Right ventricle myocardium superior (tissue), 1 donor: Measurements from ENCODE around the gene KHDRBS1. TPM values are rescaled to one million over a fixed set of nuclear protein-coding genes. Genes with fewer than 3 reads are reported as not detected.

ENCODE experiments used
- ATAC-seq: fragments of 200-7000 bp; cut with Tn5 transposase; one replicate; pipeline ENCODE4 v1.9.1; 2020; ENCODE audit warnings: mild to moderate bottlenecking; ENCODE audit not compliant: poor library complexity
- DNase-seq: peaks from one replicate; pipeline ENCODE4 v3.0.0-alpha.2; 2020
- intact Hi-C: fragments of 100-400 bp; cut with DNase I; formaldehyde crosslinking; loops from one replicate; pipeline ENCODE4 v1.11.2; 2022
- microRNA-seq: library from miRNA; unstranded; fragments of <30 nt; microRNA quantifications from one replicate; pipeline ENCODE4 v1.2.0, GENCODE V29; 2020
- total RNA-seq: library from RNA; stranded (reverse); fragmentation: NEBNext Ultra II Directional; extraction: Animal tissue kit (Norgen Biotek cat#: 25700); gene quantifications from one replicate; pipeline ENCODE4 v1.2.1, GENCODE V29; 2021
- donor health status: DM: no; HTN: yes; CAD: no; lungs with severe emphysema.

KHDRBS1 gene
- total RNA-seq, 1 donor from 2014 or later = 51.0 TPM

DNA sequence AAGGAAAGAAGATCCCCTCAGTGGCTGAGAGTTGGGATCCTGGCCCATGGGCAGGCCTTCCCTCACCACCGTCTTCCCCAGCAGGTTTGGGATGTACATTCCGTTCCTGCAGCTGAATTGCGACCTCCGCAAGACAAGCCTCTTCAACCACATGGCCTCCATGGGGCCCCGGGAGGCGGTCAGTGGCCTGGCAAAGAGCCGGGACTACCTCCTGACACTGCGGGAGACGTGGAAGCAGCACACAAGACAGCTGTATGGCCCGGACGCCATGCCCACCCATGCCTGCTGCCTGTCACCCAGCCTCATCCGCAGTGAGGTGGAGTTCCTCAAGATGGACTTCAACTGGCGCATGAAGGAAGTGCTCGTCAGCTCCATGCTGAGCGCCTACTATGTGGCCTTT is 77.9 kb downstream of the KHDRBS1 start:
- DNase-seq (no peak), ATAC-seq (no peak)
- intact Hi-C loops = no loop called here

Small RNA genes within 50 kb of the gene (microRNA-seq; reads per million reads assigned to microRNA genes)
- gene MIR5585 = not detected

Other genes with a start within 250 kb of the KHDRBS1 start
- gene ADGRB2, start 249.5 kb upstream of the KHDRBS1 start, total RNA-seq = 14.7 TPM
- gene SPOCD1, start 197.8 kb upstream of the KHDRBS1 start, total RNA-seq = not detected
- 271 TPM for gene PTP4A2, start 75.5 kb upstream of the KHDRBS1 start, total RNA-seq
- gene TMEM39B, start 59.1 kb downstream of the KHDRBS1 start, total RNA-seq = 6.1 TPM
- gene KPNA6, start 94.2 kb downstream of the KHDRBS1 start, total RNA-seq = 69.4 TPM
- 15.5 TPM for gene TXLNA, start 165.8 kb downstream of the KHDRBS1 start, total RNA-seq
- 25.0 TPM for gene CCDC28B, start 186.7 kb downstream of the KHDRBS1 start, total RNA-seq
- 0.97 TPM for gene IQCC, start 191.8 kb downstream of the KHDRBS1 start, total RNA-seq
- gene DCDC2B, start 195.2 kb downstream of the KHDRBS1 start, total RNA-seq = not detected
- gene TMEM234, start 208.5 kb downstream of the KHDRBS1 start, total RNA-seq = 7.5 TPM
- gene EIF3I, start 208.5 kb downstream of the KHDRBS1 start, total RNA-seq = 97.2 TPM
- gene FAM167B, start 233.4 kb downstream of the KHDRBS1 start, total RNA-seq = 8.1 TPM
- gene LCK, start 237.4 kb downstream of the KHDRBS1 start, total RNA-seq = 0.51 TPM